WTC11 (cell line): Measurements from ENCODE around the gene ADAT2. TPM values are rescaled to one million over a fixed set of nuclear protein-coding genes. Genes with fewer than 3 reads are reported as not detected.

ENCODE experiments used
- ATAC-seq: fragments of 200-7000 bp; cut with Tn5 transposase; 2 replicates; pipeline ENCODE4 v1.10.0; 2021; ENCODE audit warnings: mild to moderate bottlenecking, moderate library complexity
- CTCF ChIA-PET: fragments of 300-600 bp; sonication (Branson Sonifier 250); formaldehyde crosslinking; loops from one replicate; lab custom pipeline; 2021; ENCODE audit warnings: antibody characterized with exemption; lab: Charles Lee
- POLR2A ChIA-PET: fragments of 350-600 bp; sonication (Branson Sonifier 250); formaldehyde crosslinking; loops from one replicate; lab custom pipeline; 2021; ENCODE audit warnings: antibody characterized with exemption; lab: Charles Lee
- DNase-seq: peaks from one replicate; pipeline ENCODE4 v3.0.0; 2021; ENCODE audit warnings: low spot score
- H3K27ac Mint-ChIP-seq: 2 replicates; pipeline ENCODE4 v1.8.0; 2021; ENCODE audit warnings: mixed read lengths
- H3K27me3 Mint-ChIP-seq: 2 replicates; pipeline ENCODE4 v1.8.0; 2021; ENCODE audit warnings: low read depth, mild to moderate bottlenecking, moderate library complexity, mixed read lengths
- H3K36me3 Mint-ChIP-seq: 2 replicates; pipeline ENCODE4 v1.8.0; 2021; ENCODE audit warnings: mixed read lengths
- H3K4me1 Mint-ChIP-seq: 2 replicates; pipeline ENCODE4 v1.8.0; 2022; ENCODE audit warnings: mixed read lengths
- H3K4me3 Mint-ChIP-seq: 2 replicates; pipeline ENCODE4 v1.8.0; 2021; ENCODE audit warnings: mild to moderate bottlenecking, moderate library complexity, mixed read lengths
- H3K9me3 Mint-ChIP-seq: 2 replicates; pipeline ENCODE4 v1.8.0; 2021; ENCODE audit warnings: mixed read lengths
- CREB1 ChIP-seq: sonication (generic); formaldehyde crosslinking; IDR thresholded peaks from 2 replicates; pipeline ENCODE4 v1.8.0; 2023; ENCODE audit warnings: mild to moderate bottlenecking, missing genetic modification reagents
- FOXJ3 ChIP-seq: sonication (generic); formaldehyde crosslinking; IDR thresholded peaks from 2 replicates; pipeline ENCODE4 v1.9.0; 2021; ENCODE audit warnings: missing genetic modification reagents, mild to moderate bottlenecking, borderline replicate concordance
- GABPB1 ChIP-seq: sonication (generic); formaldehyde crosslinking; IDR thresholded peaks from 2 replicates; pipeline ENCODE4 v1.8.1; 2023; ENCODE audit warnings: mild to moderate bottlenecking, missing genetic modification reagents
- IRF2 ChIP-seq: sonication (generic); formaldehyde crosslinking; IDR thresholded peaks from 2 replicates; pipeline ENCODE4 v1.8.0; 2022; ENCODE audit warnings: low read depth, missing genetic modification reagents, borderline replicate concordance
- NFE2L1 ChIP-seq: sonication (generic); formaldehyde crosslinking; IDR thresholded peaks from 2 replicates; pipeline ENCODE4 v1.8.1; 2023; ENCODE audit warnings: missing genetic modification reagents
- RELA ChIP-seq: sonication (generic); formaldehyde crosslinking; IDR thresholded peaks from 2 replicates; pipeline ENCODE4 v1.8.1; 2022; ENCODE audit warnings: missing genetic modification reagents, mild to moderate bottlenecking, borderline replicate concordance
- SMAD4 ChIP-seq: sonication (generic); formaldehyde crosslinking; IDR thresholded peaks from 2 replicates; pipeline ENCODE4 v1.8.0; 2022; ENCODE audit warnings: mild to moderate bottlenecking, missing genetic modification reagents
- SP1 ChIP-seq: sonication (generic); formaldehyde crosslinking; conservative IDR thresholded peaks from 2 replicates; pipeline ENCODE4 v1.8.1; 2022; ENCODE audit warnings: missing genetic modification reagents
- ZNF317 ChIP-seq: sonication (generic); formaldehyde crosslinking; IDR thresholded peaks from 2 replicates; pipeline ENCODE4 v1.8.1; 2023; ENCODE audit warnings: low read depth, mild to moderate bottlenecking, moderate library complexity, missing genetic modification reagents, borderline replicate concordance
- ZNF671 ChIP-seq: fragments of 250-450 bp; sonication (Bioruptor Pico); IDR thresholded peaks from 2 replicates; pipeline ENCODE4 v1.8.0; 2021; ENCODE audit warnings: mild to moderate bottlenecking
- total RNA-seq: library from RNA; stranded (reverse); gene quantifications from 3 replicates; pipeline ENCODE4 v1.2.3, GENCODE V29; 2021
- TF ChIP-seq, protein P1 (sequence below): sonication (generic); formaldehyde crosslinking; IDR thresholded peaks from 2 replicates; pipeline ENCODE4 v1.8.1; 2023; ENCODE audit warnings: mild to moderate bottlenecking, missing genetic modification reagents
- TF ChIP-seq, protein P2 (sequence below): fragments of 250-450 bp; sonication (Bioruptor Pico); IDR thresholded peaks from 2 replicates; pipeline ENCODE4 v1.9.0; 2021; ENCODE audit warnings: mild to moderate bottlenecking, borderline replicate concordance
- TF ChIP-seq, protein P3 (sequence below): sonication (generic); formaldehyde crosslinking; IDR thresholded peaks from 2 replicates; pipeline ENCODE4 v1.8.0; 2022; ENCODE audit warnings: mild to moderate bottlenecking, missing genetic modification reagents
- TF ChIP-seq, protein P4 (sequence below): sonication (generic); formaldehyde crosslinking; IDR thresholded peaks from 2 replicates; pipeline ENCODE4 v1.8.0; 2022; ENCODE audit warnings: mild to moderate bottlenecking, missing genetic modification reagents
- TF ChIP-seq, protein P5 (sequence below): sonication (generic); formaldehyde crosslinking; IDR thresholded peaks from 2 replicates; pipeline ENCODE4 v1.8.0; 2022; ENCODE audit warnings: missing genetic modification reagents
- TF ChIP-seq, protein P6 (sequence below): sonication (generic); formaldehyde crosslinking; IDR thresholded peaks from 2 replicates; pipeline ENCODE4 v1.8.1; 2023; ENCODE audit warnings: mild to moderate bottlenecking, moderate library complexity, missing genetic modification reagents
- TF ChIP-seq, protein P7 (sequence below): sonication (generic); formaldehyde crosslinking; conservative IDR thresholded peaks from 2 replicates; pipeline ENCODE4 v1.8.1; 2023; ENCODE audit warnings: mild to moderate bottlenecking, low read depth, missing genetic modification reagents, moderate library complexity
- TF ChIP-seq, protein P8 (sequence below): sonication (generic); formaldehyde crosslinking; IDR thresholded peaks from 2 replicates; pipeline ENCODE4 v1.8.0; 2022; ENCODE audit warnings: mild to moderate bottlenecking, missing genetic modification reagents

The ADAT2 gene
- total RNA-seq, 1 experiment from 2014 or later, result 13.3 TPM

DNA sequence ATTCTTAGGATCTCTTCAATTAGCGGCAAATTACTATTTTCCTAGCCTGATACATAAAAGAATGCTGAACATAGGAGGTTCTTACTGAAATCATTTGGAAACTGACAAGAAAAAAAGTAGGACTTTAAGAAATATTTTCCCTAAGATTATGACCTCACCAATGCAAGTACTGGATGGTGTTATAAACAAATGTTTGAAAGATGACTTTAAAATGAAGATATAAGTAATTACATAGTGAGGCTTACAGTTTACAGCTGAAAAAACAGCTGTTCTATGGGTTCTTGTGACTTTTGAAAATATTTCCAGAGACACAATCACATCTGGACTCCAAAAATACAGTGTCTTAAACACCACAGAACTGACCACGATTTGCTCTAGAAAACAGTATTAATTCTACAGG is 64.9 kb downstream of the ADAT2 start (continued):
- TF ChIP-seq, protein P1, sequence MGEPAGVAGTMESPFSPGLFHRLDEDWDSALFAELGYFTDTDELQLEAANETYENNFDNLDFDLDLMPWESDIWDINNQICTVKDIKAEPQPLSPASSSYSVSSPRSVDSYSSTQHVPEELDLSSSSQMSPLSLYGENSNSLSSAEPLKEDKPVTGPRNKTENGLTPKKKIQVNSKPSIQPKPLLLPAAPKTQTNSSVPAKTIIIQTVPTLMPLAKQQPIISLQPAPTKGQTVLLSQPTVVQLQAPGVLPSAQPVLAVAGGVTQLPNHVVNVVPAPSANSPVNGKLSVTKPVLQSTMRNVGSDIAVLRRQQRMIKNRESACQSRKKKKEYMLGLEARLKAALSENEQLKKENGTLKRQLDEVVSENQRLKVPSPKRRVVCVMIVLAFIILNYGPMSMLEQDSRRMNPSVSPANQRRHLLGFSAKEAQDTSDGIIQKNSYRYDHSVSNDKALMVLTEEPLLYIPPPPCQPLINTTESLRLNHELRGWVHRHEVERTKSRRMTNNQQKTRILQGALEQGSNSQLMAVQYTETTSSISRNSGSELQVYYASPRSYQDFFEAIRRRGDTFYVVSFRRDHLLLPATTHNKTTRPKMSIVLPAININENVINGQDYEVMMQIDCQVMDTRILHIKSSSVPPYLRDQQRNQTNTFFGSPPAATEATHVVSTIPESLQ (CRISPR knock-in tag), result no peak
- TF ChIP-seq ZNF671 (CRISPR knock-in tag) (no peak), RELA (CRISPR knock-in tag) (no peak), IRF2 (CRISPR knock-in tag) (no peak)

DNA sequence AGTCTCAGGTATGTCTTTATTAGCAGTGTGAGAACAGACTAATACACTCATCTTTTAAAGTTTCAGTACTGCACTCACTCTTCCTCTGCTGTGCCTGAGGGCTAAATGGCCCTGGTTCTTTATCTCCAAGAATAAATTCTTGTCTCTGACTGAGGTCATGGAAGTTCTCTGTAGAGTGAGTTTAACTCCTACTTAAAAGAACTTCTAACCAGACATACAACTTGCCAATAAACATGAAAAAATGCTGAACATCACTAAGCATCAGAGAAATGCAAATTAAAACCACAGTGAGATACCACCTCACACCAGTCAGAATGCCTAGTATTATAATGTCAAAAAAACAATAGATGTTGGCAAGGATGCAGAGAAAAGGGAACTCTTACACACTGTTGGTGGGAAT is 73.6 kb downstream of the ADAT2 start:
- Mint-ChIP-seq H3K27ac (no peak overlapping the region), H3K9me3 (peaks cover 38% of the 10 kb centered on the region), H3K27me3 (peaks cover 3% of the 10 kb centered on the region; the same call in 1 of the 2 replicates), H3K4me1 (0 out of 2 replicates have a peak, but pooled peaks cover 3% of the 10 kb centered on the region), H3K4me3 (no peak overlapping the region), H3K36me3 (0 out of 2 replicates have a peak, but pooled peaks cover 5% of the 10 kb centered on the region)
- DNase-seq (no peak), ATAC-seq (no peak)
- ChIA-PET POLR2A (no interaction called here), CTCF (no interaction called here)
- TF ChIP-seq, protein P2, sequence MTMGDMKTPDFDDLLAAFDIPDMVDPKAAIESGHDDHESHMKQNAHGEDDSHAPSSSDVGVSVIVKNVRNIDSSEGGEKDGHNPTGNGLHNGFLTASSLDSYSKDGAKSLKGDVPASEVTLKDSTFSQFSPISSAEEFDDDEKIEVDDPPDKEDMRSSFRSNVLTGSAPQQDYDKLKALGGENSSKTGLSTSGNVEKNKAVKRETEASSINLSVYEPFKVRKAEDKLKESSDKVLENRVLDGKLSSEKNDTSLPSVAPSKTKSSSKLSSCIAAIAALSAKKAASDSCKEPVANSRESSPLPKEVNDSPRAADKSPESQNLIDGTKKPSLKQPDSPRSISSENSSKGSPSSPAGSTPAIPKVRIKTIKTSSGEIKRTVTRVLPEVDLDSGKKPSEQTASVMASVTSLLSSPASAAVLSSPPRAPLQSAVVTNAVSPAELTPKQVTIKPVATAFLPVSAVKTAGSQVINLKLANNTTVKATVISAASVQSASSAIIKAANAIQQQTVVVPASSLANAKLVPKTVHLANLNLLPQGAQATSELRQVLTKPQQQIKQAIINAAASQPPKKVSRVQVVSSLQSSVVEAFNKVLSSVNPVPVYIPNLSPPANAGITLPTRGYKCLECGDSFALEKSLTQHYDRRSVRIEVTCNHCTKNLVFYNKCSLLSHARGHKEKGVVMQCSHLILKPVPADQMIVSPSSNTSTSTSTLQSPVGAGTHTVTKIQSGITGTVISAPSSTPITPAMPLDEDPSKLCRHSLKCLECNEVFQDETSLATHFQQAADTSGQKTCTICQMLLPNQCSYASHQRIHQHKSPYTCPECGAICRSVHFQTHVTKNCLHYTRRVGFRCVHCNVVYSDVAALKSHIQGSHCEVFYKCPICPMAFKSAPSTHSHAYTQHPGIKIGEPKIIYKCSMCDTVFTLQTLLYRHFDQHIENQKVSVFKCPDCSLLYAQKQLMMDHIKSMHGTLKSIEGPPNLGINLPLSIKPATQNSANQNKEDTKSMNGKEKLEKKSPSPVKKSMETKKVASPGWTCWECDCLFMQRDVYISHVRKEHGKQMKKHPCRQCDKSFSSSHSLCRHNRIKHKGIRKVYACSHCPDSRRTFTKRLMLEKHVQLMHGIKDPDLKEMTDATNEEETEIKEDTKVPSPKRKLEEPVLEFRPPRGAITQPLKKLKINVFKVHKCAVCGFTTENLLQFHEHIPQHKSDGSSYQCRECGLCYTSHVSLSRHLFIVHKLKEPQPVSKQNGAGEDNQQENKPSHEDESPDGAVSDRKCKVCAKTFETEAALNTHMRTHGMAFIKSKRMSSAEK (CRISPR knock-in tag), result no peak
- TF ChIP-seq SP1 (CRISPR knock-in tag) (no peak), FOXJ3 (CRISPR knock-in tag) (no peak), ZNF671 (CRISPR knock-in tag) (no peak), CREB1 (CRISPR knock-in tag) (no peak), ZNF317 (no peak), SMAD4 (no peak), NFE2L1 (no peak), GABPB1 (CRISPR knock-in tag) (no peak)
- TF ChIP-seq, protein P3, sequence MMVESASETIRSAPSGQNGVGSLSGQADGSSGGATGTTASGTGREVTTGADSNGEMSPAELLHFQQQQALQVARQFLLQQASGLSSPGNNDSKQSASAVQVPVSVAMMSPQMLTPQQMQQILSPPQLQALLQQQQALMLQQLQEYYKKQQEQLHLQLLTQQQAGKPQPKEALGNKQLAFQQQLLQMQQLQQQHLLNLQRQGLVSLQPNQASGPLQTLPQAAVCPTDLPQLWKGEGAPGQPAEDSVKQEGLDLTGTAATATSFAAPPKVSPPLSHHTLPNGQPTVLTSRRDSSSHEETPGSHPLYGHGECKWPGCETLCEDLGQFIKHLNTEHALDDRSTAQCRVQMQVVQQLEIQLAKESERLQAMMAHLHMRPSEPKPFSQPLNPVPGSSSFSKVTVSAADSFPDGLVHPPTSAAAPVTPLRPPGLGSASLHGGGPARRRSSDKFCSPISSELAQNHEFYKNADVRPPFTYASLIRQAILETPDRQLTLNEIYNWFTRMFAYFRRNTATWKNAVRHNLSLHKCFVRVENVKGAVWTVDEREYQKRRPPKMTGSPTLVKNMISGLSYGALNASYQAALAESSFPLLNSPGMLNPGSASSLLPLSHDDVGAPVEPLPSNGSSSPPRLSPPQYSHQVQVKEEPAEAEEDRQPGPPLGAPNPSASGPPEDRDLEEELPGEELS (CRISPR knock-in tag), result no peak
- TF ChIP-seq, protein P4, sequence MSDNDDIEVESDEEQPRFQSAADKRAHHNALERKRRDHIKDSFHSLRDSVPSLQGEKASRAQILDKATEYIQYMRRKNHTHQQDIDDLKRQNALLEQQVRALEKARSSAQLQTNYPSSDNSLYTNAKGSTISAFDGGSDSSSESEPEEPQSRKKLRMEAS, result no peak
- TF ChIP-seq, protein P5, sequence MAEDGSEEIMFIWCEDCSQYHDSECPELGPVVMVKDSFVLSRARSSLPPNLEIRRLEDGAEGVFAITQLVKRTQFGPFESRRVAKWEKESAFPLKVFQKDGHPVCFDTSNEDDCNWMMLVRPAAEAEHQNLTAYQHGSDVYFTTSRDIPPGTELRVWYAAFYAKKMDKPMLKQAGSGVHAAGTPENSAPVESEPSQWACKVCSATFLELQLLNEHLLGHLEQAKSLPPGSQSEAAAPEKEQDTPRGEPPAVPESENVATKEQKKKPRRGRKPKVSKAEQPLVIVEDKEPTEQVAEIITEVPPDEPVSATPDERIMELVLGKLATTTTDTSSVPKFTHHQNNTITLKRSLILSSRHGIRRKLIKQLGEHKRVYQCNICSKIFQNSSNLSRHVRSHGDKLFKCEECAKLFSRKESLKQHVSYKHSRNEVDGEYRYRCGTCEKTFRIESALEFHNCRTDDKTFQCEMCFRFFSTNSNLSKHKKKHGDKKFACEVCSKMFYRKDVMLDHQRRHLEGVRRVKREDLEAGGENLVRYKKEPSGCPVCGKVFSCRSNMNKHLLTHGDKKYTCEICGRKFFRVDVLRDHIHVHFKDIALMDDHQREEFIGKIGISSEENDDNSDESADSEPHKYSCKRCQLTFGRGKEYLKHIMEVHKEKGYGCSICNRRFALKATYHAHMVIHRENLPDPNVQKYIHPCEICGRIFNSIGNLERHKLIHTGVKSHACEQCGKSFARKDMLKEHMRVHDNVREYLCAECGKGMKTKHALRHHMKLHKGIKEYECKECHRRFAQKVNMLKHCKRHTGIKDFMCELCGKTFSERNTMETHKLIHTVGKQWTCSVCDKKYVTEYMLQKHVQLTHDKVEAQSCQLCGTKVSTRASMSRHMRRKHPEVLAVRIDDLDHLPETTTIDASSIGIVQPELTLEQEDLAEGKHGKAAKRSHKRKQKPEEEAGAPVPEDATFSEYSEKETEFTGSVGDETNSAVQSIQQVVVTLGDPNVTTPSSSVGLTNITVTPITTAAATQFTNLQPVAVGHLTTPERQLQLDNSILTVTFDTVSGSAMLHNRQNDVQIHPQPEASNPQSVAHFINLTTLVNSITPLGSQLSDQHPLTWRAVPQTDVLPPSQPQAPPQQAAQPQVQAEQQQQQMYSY, result no peak
- TF ChIP-seq, protein P6, sequence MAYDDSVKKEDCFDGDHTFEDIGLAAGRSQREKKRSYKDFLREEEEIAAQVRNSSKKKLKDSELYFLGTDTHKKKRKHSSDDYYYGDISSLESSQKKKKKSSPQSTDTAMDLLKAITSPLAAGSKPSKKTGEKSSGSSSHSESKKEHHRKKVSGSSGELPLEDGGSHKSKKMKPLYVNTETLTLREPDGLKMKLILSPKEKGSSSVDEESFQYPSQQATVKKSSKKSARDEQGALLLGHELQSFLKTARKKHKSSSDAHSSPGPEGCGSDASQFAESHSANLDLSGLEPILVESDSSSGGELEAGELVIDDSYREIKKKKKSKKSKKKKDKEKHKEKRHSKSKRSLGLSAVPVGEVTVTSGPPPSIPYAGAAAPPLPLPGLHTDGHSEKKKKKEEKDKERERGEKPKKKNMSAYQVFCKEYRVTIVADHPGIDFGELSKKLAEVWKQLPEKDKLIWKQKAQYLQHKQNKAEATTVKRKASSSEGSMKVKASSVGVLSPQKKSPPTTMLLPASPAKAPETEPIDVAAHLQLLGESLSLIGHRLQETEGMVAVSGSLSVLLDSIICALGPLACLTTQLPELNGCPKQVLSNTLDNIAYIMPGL (CRISPR knock-in tag), result no peak
- TF ChIP-seq, protein P7, sequence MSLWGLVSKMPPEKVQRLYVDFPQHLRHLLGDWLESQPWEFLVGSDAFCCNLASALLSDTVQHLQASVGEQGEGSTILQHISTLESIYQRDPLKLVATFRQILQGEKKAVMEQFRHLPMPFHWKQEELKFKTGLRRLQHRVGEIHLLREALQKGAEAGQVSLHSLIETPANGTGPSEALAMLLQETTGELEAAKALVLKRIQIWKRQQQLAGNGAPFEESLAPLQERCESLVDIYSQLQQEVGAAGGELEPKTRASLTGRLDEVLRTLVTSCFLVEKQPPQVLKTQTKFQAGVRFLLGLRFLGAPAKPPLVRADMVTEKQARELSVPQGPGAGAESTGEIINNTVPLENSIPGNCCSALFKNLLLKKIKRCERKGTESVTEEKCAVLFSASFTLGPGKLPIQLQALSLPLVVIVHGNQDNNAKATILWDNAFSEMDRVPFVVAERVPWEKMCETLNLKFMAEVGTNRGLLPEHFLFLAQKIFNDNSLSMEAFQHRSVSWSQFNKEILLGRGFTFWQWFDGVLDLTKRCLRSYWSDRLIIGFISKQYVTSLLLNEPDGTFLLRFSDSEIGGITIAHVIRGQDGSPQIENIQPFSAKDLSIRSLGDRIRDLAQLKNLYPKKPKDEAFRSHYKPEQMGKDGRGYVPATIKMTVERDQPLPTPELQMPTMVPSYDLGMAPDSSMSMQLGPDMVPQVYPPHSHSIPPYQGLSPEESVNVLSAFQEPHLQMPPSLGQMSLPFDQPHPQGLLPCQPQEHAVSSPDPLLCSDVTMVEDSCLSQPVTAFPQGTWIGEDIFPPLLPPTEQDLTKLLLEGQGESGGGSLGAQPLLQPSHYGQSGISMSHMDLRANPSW (CRISPR knock-in tag), result no peak
- TF ChIP-seq, protein P8, sequence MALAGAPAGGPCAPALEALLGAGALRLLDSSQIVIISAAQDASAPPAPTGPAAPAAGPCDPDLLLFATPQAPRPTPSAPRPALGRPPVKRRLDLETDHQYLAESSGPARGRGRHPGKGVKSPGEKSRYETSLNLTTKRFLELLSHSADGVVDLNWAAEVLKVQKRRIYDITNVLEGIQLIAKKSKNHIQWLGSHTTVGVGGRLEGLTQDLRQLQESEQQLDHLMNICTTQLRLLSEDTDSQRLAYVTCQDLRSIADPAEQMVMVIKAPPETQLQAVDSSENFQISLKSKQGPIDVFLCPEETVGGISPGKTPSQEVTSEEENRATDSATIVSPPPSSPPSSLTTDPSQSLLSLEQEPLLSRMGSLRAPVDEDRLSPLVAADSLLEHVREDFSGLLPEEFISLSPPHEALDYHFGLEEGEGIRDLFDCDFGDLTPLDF (CRISPR knock-in tag), result no peak
